ENCODE data around the gene FBXL2.

GRCh38 chr3:33358172-33358781, 81.0 kb downstream of the FBXL2 start:
- TF ChIP-seq, protein P1, sequence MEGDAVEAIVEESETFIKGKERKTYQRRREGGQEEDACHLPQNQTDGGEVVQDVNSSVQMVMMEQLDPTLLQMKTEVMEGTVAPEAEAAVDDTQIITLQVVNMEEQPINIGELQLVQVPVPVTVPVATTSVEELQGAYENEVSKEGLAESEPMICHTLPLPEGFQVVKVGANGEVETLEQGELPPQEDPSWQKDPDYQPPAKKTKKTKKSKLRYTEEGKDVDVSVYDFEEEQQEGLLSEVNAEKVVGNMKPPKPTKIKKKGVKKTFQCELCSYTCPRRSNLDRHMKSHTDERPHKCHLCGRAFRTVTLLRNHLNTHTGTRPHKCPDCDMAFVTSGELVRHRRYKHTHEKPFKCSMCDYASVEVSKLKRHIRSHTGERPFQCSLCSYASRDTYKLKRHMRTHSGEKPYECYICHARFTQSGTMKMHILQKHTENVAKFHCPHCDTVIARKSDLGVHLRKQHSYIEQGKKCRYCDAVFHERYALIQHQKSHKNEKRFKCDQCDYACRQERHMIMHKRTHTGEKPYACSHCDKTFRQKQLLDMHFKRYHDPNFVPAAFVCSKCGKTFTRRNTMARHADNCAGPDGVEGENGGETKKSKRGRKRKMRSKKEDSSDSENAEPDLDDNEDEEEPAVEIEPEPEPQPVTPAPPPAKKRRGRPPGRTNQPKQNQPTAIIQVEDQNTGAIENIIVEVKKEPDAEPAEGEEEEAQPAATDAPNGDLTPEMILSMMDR (IDR thresholded peaks at IDR 0.05) = no peak
- TF ChIP-seq POLR2A (IDR thresholded peaks at IDR 0.05) = no peak
